ENCODE results near the gene GPATCH4.
"Not testable (repeated sequence)": the region's sequence is repeated elsewhere in the genome, so short reads cannot be mapped to it uniquely, and the experiment has no call there.

Gene GPATCH4

GRCh38 chr1:156589546-156589945 is 11.7 kb downstream of the GPATCH4 start:
- DNase-seq (ENCODE audit: extremely low read depth, insufficient read length), result no peak
- Histone ChIP-seq H3K4me3 (replicated peaks; ENCODE audit: low read depth, low read length) (no peak overlapping the region), H3K27me3 (replicated peaks; ENCODE audit: control insufficient read depth, insufficient read depth, low read length) (no peaks in the 10 kb centered on the region), H3K36me3 (ENCODE audit: control insufficient read depth, insufficient read depth, low read length) (peaks cover under 1% of the 10 kb centered on the region)
- TF ChIP-seq CTCF (IDR thresholded peaks at IDR 0.05; ENCODE audit: insufficient read depth, low read length, poor library complexity, severe bottlenecking), result no peak

GRCh38 chr1:156587927-156588326 is 13.4 kb downstream of the GPATCH4 start:
- not testable (repeated sequence) for H3K4me3 ChIP-seq (replicated peaks; ENCODE audit: low read depth, low read length); H3K36me3 ChIP-seq (ENCODE audit: control insufficient read depth, insufficient read depth, low read length); DNase-seq (ENCODE audit: extremely low read depth, insufficient read length); H3K27me3 ChIP-seq (replicated peaks; ENCODE audit: control insufficient read depth, insufficient read depth, low read length)

- H3K36me3 ChIP-seq (ENCODE audit: control insufficient read depth, insufficient read depth, low read length), result no peaks in the 10 kb centered on the region
- no peak overlapping the region for H3K4me3 ChIP-seq (replicated peaks; ENCODE audit: low read depth, low read length)
- no peaks in the 10 kb centered on the region for H3K27me3 ChIP-seq (replicated peaks; ENCODE audit: control insufficient read depth, insufficient read depth, low read length)
- no peak for DNase-seq (ENCODE audit: extremely low read depth, insufficient read length)
- no peak for TF ChIP-seq CTCF (IDR thresholded peaks at IDR 0.05; ENCODE audit: insufficient read depth, low read length, poor library complexity, severe bottlenecking)
Measured at GRCh38 chr1:156586892-156587477, 14.3 kb downstream of the GPATCH4 start.

- no peak for DNase-seq (ENCODE audit: extremely low read depth, insufficient read length)
- Histone ChIP-seq H3K4me3 (replicated peaks; ENCODE audit: low read depth, low read length) (no peak overlapping the region), H3K36me3 (ENCODE audit: control insufficient read depth, insufficient read depth, low read length) (no peaks in the 10 kb centered on the region), H3K27me3 (replicated peaks; ENCODE audit: control insufficient read depth, insufficient read depth, low read length) (no peaks in the 10 kb centered on the region)
- no peak for TF ChIP-seq CTCF (IDR thresholded peaks at IDR 0.05; ENCODE audit: insufficient read depth, low read length, poor library complexity, severe bottlenecking)
Measured at GRCh38 chr1:156586323-156586722, 15.0 kb downstream of the GPATCH4 start.

- DNase-seq (ENCODE audit: extremely low read depth, insufficient read length), result no peak
- no peak overlapping the region for H3K4me3 ChIP-seq (replicated peaks; ENCODE audit: low read depth, low read length)
Measured at GRCh38 chr1:156584813-156585212, 16.5 kb downstream of the GPATCH4 start.

More at GRCh38 chr1:156584813-156585212, 16.5 kb downstream of the GPATCH4 start:
- Histone ChIP-seq H3K36me3 (ENCODE audit: control insufficient read depth, insufficient read depth, low read length) (no peaks in the 10 kb centered on the region), H3K27me3 (replicated peaks; ENCODE audit: control insufficient read depth, insufficient read depth, low read length) (no peaks in the 10 kb centered on the region)
- TF ChIP-seq CTCF (IDR thresholded peaks at IDR 0.05; ENCODE audit: insufficient read depth, low read length, poor library complexity, severe bottlenecking), result peak; percentile 62
